GM18511 (cell line): ENCODE results near the gene ANXA4.

ENCODE experiments used
- ATAC-seq: cut with Tn5 transposase; IDR thresholded peaks from one replicate; pipeline ENCODE4 v1.9.1; 2021; ENCODE audit warnings: mild to moderate bottlenecking, moderate library complexity; ENCODE audit not compliant: unreplicated experiment

ANXA4 gene

DNA sequence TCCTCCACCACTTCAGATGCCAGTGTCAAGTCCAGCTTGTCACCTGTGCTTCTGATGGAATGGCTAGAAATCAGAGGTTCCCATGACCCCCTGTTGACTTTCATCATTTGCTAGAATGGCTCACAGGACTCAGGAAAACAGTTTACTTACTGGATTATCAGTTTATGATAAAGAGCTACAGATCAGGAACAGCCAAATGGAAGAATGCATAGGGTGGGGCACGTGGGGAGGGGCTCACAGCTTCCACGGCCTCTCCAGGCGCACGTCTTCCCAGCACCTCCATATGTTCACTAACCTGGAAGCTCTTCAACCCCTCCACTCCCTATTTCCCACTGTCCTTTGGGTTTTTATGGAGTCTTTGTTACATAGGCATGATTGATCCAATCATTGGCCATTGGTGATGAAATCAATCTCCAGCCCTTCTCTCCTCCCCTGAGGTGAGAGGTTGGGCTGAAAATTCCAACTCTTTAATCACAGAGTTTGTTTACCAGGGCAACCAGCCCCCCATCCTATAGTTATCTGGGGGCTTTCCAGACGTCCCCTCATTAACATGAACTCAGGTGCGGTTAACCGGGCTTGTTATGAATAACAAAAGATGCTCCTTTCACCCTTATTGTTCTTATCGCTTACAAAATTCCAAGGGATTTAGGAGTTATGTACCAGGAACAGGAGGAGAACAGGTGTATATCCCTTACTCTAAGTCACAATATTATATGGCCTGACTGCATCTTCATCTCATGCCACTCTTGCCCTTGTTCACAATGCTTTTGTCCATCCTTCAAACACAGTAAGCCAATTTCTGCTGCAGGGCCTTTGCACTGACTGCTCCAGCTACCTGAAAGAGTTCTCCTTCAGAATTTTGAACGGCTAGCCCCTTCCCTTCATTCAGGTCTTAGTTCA lies 35.2 kb downstream of the ANXA4 start:
- no peak for ATAC-seq

- no peak for ATAC-seq
Measured at GRCh38 chr2:69777786-69778105, 35.8 kb downstream of the ANXA4 start.

- ATAC-seq = no peak
Measured at GRCh38 chr2:69779258-69780001, 37.5 kb downstream of the ANXA4 start.

- ATAC-seq = peak; percentile 31
Measured at GRCh38 chr2:69780921-69781320, 39.0 kb downstream of the ANXA4 start.

DNA sequence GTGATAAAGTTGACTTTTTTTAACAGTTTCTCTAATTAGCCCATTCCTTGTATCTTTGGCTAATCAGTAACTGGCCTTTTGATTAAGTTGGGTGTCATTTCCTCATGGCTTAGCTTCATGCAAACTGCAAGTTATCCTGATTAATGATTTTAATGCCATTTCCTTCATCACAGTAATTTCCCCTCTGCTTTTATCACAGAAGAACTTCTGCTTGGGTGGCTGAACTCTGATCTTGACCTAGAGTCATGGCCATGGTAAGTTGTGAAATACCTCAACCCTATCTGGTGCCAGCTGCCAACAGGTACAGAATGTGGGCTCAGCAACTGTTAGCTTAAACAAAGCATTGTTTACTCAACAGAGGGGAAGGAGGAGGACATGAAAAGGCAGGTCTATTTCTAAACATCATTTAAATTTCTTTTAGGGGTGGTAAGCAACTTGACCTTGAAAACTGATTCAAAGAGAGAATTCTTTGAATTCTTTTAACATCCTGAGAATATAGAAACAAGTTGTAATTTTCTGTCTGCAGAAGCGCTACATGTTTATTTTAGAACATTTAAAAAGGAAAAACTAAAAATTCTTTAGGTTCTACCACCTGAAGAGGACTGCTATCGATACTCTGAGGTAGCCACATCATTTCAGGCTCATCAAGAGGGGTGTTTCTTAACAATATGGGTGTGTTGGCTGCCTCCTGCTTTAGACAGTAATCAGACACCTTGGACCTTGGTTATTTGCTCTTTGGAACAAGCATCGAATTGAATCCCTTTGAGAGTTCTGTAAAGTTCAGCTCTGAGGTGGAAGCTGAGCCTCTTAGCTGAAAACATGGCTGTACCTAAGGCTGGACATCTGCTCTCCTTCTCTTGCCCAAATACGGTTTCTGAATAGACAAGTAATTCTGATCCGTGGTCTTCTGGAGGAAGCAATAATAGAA lies 39.7 kb downstream of the ANXA4 start:
- ATAC-seq = peak; percentile 65

DNA sequence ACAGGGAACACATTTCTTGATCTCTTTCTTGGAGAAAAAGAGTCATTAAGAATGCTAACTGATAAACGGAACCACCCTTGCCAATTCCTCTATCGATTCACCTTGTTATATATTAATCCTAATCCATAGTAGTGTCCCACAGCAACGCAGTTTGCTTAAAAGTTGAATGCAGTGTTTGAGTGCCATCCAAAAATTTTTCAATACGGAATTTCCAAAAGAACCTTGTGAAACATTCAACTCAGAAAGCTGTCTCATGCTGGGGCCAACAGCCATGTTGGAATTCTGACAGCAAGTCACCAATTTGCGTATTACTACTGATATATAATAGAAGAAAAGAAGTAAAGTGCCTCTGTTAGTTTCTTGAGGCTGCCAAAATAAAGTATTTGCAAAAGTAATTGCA lies 42.3 kb downstream of the ANXA4 start:
- ATAC-seq = no peak

DNA sequence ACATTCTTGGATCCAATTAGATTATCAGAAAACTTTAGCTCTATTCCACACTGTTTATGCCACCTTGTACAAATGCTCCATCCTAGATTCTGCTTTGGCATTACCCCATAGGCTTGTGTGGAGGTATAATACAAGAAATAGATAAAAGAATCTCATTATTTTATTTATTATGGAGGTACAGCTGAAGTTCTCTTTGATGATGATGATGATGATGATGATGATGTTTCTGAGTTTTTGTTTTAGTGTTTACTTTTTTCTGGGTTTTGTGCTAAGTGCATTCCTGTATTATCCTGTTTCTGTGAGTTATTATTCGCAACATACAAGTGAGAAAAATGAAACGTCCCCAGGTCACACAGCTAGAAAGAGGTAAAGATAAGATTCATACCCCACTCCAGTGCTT lies 43.4 kb downstream of the ANXA4 start:
- no peak for ATAC-seq

GRCh38 chr2:69786052-69786560 lies 44.2 kb downstream of the ANXA4 start:
- no peak for ATAC-seq

DNA sequence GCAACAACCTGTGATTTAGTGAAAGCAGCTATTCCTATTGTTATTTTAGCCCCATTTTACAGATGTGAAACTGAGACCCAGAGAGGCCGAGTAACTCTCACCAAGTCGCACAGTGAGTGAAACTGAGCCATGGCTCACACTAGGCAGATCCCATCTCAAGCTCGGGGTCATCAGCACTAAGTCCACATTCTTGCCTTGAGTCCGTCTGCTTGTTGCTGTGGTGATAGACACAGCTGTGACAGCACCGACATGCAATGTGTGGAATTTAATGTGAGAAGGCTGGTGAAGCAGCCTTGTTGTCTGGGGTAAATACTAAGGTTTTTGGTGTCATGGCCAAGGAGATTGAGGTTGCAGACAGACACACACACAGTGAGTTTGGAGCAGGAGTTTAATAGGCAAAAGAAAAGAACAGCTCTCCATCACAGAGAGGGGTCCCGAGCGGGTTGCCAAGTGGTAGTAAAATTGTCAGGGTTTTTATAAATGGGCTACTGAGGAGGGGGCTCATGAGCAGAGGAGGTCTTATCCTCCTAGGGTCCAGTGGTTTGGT lies 47.3 kb downstream of the ANXA4 start:
- peak; percentile 42 for ATAC-seq

DNA sequence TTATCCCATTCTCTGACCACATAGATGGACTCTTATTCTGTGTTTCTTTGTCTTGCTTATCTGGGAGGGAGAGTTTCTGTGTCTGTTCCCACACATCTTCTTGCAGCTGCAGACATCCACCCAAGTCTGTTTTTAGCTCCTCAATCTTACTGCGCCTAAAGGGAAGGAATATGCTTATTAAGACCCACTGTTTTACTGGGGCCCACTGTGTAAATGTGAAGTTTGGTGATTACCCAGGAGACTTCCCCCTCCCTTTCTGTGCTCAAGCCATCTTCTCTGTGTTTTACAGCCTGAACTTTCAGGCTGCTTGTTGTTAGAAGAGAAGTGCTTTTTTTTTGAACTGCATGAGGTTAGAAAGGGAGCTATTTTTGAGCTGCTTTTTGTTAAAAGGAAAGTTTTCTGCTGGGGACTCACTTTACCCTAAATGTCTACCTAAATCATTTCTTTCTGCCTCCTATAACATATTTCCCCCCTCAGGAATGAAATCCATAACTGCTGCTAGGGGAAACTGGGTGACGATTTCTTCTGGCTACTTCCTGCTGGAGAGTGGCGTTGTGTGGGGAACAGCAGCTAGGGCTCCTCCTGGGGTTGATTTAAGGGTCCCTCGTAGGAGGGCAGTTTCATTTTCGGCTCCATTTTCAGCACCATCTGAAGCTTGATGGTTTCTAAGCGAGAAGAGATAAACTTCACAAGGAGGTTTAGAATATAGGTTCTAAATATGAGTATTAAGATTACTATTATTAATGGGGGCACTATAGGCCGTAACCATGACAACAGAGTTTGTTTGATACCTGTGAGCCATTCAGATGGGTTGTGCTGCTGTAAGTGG lies 48.1 kb downstream of the ANXA4 start:
- ATAC-seq = peak; percentile 76

GRCh38 chr2:69790601-69790959 lies 48.6 kb downstream of the ANXA4 start:
- no peak for ATAC-seq

DNA sequence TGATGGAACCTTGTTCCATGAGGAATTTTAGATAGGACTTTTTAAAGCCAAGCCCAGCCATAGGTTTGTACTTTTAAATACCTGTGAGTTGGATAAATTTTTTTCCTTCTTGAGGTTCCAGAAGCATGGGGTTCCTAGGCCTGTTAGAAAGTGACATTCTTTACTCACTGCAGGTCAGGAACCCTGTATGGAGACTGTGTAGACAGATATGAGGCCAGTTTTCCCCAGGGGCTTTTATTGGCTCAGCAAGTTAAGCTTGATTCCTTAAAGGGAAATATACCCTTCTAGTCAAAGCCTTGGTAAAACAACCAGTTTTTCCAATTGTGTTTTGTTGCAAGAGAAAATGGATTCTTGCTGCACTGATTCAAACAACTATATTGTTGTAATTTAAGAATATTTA lies 49.1 kb downstream of the ANXA4 start:
- ATAC-seq = no peak

DNA sequence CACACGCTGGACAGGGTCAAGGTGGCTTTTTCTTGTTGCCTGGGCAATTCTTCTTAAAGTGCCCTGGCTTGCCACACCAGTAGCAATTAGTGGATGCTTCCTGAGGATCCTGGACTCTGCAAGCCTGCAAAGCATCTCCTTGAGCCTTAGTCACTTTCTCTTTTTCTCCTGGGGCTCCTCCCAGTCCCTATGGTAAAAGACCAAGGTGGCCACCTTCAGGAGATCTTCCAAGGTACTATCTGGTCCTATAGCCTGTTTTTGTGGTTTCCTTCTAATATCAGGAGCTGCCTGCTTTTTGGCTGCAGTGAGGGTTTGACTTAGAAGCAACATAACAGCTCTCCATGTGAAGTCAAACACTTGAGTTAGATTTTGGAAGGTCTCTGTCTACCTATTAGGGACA lies 54.2 kb downstream of the ANXA4 start:
- no peak for ATAC-seq

GRCh38 chr2:69797235-69797634 lies 55.3 kb downstream of the ANXA4 start:
- no peak for ATAC-seq

DNA sequence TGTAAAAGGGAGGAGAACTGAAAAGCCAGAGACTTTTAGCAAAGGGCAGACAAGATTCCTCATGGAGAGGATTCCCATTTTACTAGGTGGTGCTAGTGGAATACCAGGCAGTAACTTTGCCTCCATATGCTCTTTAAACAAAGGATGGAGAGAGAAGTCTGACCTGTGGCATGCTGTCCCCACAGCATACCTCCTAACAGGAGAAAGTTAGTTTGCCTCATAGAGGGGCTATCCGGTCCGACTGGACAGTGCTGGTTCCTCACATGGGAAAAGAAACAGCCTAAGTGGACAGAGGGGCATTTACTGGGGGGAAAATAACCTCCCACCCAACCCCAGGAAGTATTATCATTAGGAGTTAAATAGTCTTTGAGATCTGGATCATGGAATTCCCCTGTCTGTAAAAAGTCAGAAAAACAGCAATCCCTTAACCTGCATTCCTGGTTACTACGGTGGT lies 55.9 kb downstream of the ANXA4 start:
- ATAC-seq = no peak

DNA sequence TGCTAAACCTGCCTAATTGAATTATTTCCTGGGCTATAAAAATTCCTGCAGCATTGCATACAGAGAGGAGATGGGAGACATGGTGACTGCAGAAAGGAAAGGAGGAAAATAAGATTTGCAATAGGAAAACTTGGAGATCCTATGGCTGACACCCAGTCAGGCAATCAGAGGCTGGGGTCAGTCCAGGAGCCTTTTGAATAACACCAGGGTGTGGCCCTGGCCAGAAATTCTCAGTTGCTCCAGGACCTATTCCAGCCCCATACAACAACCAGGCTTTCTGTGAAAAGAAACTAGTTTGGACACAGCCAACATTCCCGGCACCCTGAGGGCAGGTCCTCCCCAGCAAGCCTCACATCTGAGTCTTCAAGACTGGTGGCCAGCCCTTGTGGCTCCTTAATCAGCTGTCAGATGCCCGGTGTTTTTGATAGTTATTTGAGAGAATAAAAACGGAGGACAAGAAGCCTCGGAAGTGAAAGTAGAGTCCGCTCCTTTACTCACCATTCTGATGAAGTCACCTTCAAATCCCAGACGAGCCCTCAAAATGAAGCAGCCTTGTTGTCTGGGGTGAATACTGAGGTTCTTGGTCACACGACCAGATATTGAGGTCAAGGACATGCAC lies 56.5 kb downstream of the ANXA4 start:
- peak; percentile 33 for ATAC-seq

- ATAC-seq = peak; percentile 72
Measured at GRCh38 chr2:69798909-69799526, 57.1 kb downstream of the ANXA4 start.

DNA sequence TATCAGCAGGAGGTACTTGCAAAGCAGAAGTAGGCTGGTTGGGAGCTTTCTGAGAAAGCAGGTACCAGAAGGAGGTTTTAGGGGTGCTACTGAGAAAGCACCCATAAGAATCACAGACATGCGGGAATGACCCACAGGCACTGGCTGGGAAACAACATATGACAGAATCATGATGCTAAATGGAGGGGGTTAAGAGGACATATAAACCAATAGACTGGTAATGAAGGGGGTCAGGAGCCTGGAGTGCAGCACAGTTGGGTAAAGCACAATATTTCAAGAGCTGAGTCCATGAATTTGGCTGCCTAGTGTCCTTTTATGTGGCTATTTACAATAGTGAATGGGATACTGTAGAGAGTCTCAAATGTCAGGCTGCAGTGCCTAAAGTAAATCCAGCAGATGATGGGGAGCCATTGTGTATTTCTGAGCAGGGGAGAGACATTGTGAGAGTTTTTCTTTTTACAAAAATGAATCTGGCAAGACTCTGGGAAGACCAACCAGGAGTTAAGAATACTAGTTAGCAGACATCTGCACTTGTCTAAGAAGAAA lies 59.9 kb downstream of the ANXA4 start:
- no peak for ATAC-seq
